GM19455 (cell line): ENCODE results near the gene ELL2.
"Not testable (repeated sequence)": the region's sequence is repeated elsewhere in the genome, so short reads cannot be mapped to it uniquely, and the experiment has no call there.

Source experiments
- ATAC-seq: cut with Tn5 transposase; IDR thresholded peaks from one replicate; pipeline ENCODE4 v1.9.1; 2021; ENCODE audit not compliant: unreplicated experiment

Gene ELL2

GRCh38 chr5:95931079-95931833, 30.4 kb downstream of the ELL2 start:
- no peak for ATAC-seq

GRCh38 chr5:95930141-95930930, 31.3 kb downstream of the ELL2 start:
- ATAC-seq: no peak

- no peak for ATAC-seq
Measured at GRCh38 chr5:95928724-95929253, 32.9 kb downstream of the ELL2 start.

GRCh38 chr5:95927927-95928723, 33.5 kb downstream of the ELL2 start:
- ATAC-seq: peak; percentile 38

GRCh38 chr5:95927300-95927699, 34.4 kb downstream of the ELL2 start:
- not testable (repeated sequence) for ATAC-seq

- peak; percentile 44 for ATAC-seq
Measured at GRCh38 chr5:95925939-95926338, 35.7 kb downstream of the ELL2 start.

- no peak for ATAC-seq
Measured at GRCh38 chr5:95925378-95925744, 36.3 kb downstream of the ELL2 start.

- ATAC-seq: no peak
Measured at GRCh38 chr5:95924720-95925377, 36.8 kb downstream of the ELL2 start.

GRCh38 chr5:95923918-95924544, 37.6 kb downstream of the ELL2 start:
- ATAC-seq: peak; percentile 35

GRCh38 chr5:95922798-95923197, 38.9 kb downstream of the ELL2 start:
- ATAC-seq: no peak

- ATAC-seq: no peak
Measured at GRCh38 chr5:95921501-95921900, 40.1 kb downstream of the ELL2 start.

GRCh38 chr5:95920822-95921221, 40.8 kb downstream of the ELL2 start:
- no peak for ATAC-seq

- no peak for ATAC-seq
Measured at GRCh38 chr5:95919658-95920057, 42.0 kb downstream of the ELL2 start.

- ATAC-seq: no peak
Measured at GRCh38 chr5:95918421-95919006, 43.1 kb downstream of the ELL2 start.

- no peak for ATAC-seq
Measured at GRCh38 chr5:95917207-95917606, 44.4 kb downstream of the ELL2 start.

- ATAC-seq: no peak
Measured at GRCh38 chr5:95916687-95917085, 45.0 kb downstream of the ELL2 start.

- no peak for ATAC-seq
Measured at GRCh38 chr5:95915999-95916686, 45.5 kb downstream of the ELL2 start.

- no peak for ATAC-seq
Measured at GRCh38 chr5:95913663-95914062, 48.0 kb downstream of the ELL2 start.

- no peak for ATAC-seq
Measured at GRCh38 chr5:95912029-95912428, 49.6 kb downstream of the ELL2 start.
